GM21515 (cell line): ENCODE data around the gene CD46.

Source experiments
- ATAC-seq: cut with Tn5 transposase; IDR thresholded peaks from one replicate; pipeline ENCODE4 v1.9.1; 2021; ENCODE audit not compliant: unreplicated experiment

CD46 gene

GRCh38 chr1:207812778-207813511 lies 61.1 kb downstream of the CD46 start:
- no peak for ATAC-seq

- no peak for ATAC-seq
Observed at GRCh38 chr1:207813512-207813881, 61.6 kb downstream of the CD46 start.

GRCh38 chr1:207813946-207814345 lies 62.1 kb downstream of the CD46 start:
- no peak for ATAC-seq

GRCh38 chr1:207814469-207814868 lies 62.6 kb downstream of the CD46 start:
- ATAC-seq = no peak

- no peak for ATAC-seq
Observed at GRCh38 chr1:207815466-207815865, 63.6 kb downstream of the CD46 start.

- ATAC-seq = no peak
Observed at GRCh38 chr1:207815913-207816291, 64.0 kb downstream of the CD46 start.

- no peak for ATAC-seq
Observed at GRCh38 chr1:207817166-207817565, 65.3 kb downstream of the CD46 start.

GRCh38 chr1:207817778-207818751 lies 66.2 kb downstream of the CD46 start:
- ATAC-seq = no peak

GRCh38 chr1:207818971-207819451 lies 67.2 kb downstream of the CD46 start:
- no peak for ATAC-seq

- ATAC-seq = no peak
Observed at GRCh38 chr1:207820568-207821463, 69.0 kb downstream of the CD46 start.

GRCh38 chr1:207821464-207822045 lies 69.7 kb downstream of the CD46 start:
- ATAC-seq = no peak

- peak; percentile 29 for ATAC-seq
Observed at GRCh38 chr1:207822124-207822601, 70.3 kb downstream of the CD46 start.

GRCh38 chr1:207822602-207823451 lies 71.0 kb downstream of the CD46 start:
- ATAC-seq = peak; percentile 64

GRCh38 chr1:207823531-207823879 lies 71.7 kb downstream of the CD46 start:
- no peak for ATAC-seq

- ATAC-seq = no peak
Observed at GRCh38 chr1:207823880-207824566, 72.2 kb downstream of the CD46 start.

- ATAC-seq = no peak
Observed at GRCh38 chr1:207824691-207825408, 73.0 kb downstream of the CD46 start.

GRCh38 chr1:207825409-207825695 lies 73.5 kb downstream of the CD46 start:
- ATAC-seq = no peak

GRCh38 chr1:207825719-207826556 lies 74.1 kb downstream of the CD46 start:
- ATAC-seq = peak; percentile 67
